MCF 10A (cell line): ENCODE results near the gene MMP17. TPM values are rescaled to one million over a fixed set of nuclear protein-coding genes. Genes with fewer than 3 reads are reported as not detected.

Experiments used
- BruUV-seq: library from RNA; stranded (reverse); fragments of 400-500 nt; replicated peaks from 2 replicates; lab custom pipeline; 2021; lab: Mats Ljungman, UMichigan
- CTCF ChIA-PET: fragments of 300-600 bp; sonication (Branson Sonifier 250); formaldehyde crosslinking; extraction: SDS; loops from one replicate; lab custom pipeline; 2021; ENCODE audit warnings: antibody characterized with exemption, inconsistent platforms; lab: Yijun Ruan, JAX
- POLR2A ChIA-PET: fragments of 300-600, 350-650 bp; sonication (Branson Sonifier 250); formaldehyde crosslinking; extraction: SDS; loops from one replicate; lab custom pipeline; 2020; ENCODE audit warnings: antibody characterized with exemption, inconsistent platforms; lab: Yijun Ruan, JAX
- DNase-seq: peaks from one replicate; pipeline ENCODE4 v3.0.0-alpha.2; 2018; ENCODE audit not compliant: unreplicated experiment
- H3K27ac Mint-ChIP-seq: one replicate; pipeline ENCODE4 v1.8.0; 2022; ENCODE audit warnings: mild to moderate bottlenecking, low read depth, mixed read lengths; ENCODE audit not compliant: unreplicated experiment
- H3K27me3 Mint-ChIP-seq: one replicate; pipeline ENCODE4 v1.8.0; 2022; ENCODE audit warnings: mixed read lengths; ENCODE audit not compliant: insufficient read depth, unreplicated experiment
- H3K36me3 Mint-ChIP-seq: one replicate; pipeline ENCODE4 v1.8.0; 2022; ENCODE audit warnings: mild to moderate bottlenecking, moderate library complexity, mixed read lengths; ENCODE audit not compliant: insufficient read depth, unreplicated experiment
- H3K4me1 Mint-ChIP-seq: one replicate; pipeline ENCODE4 v1.8.0; 2022; ENCODE audit warnings: mixed read lengths; ENCODE audit not compliant: insufficient read depth, unreplicated experiment
- H3K4me3 Mint-ChIP-seq: one replicate; pipeline ENCODE4 v1.8.0; 2022; ENCODE audit warnings: mild to moderate bottlenecking, moderate library complexity, mixed read lengths; ENCODE audit not compliant: unreplicated experiment
- H3K9me3 Mint-ChIP-seq: one replicate; pipeline ENCODE4 v1.8.0; 2022; ENCODE audit warnings: mixed read lengths; ENCODE audit not compliant: unreplicated experiment
- intact Hi-C: fragments of 100-400 bp; cut with micrococcal nuclease; formaldehyde crosslinking; loops from 2 replicates; pipeline ENCODE4 v1.14.1; 2022
- total RNA-seq: library from RNA; stranded (reverse); gene quantifications from 2 replicates; pipeline ENCODE4 v1.2.3, GENCODE V29; 2022
- TF ChIP-seq, protein P1 (sequence below): fragments of 200-600 bp; IDR thresholded peaks from one replicate; pipeline ENCODE4 v1.8.0; 2022; ENCODE audit warnings: antibody characterized with exemption, mild to moderate bottlenecking; ENCODE audit not compliant: unreplicated experiment

MMP17 gene
- total RNA-seq, 1 experiment from 2014 or later, result 5.4 TPM

- ChIA-PET POLR2A (interaction anchor here (1.4 kb wide), 1 partner anchor 28 kb away, joined by 4 read pairs; no protein-coding TSS in a partner anchor), CTCF (interaction anchor here (0.7 to 1.1 kb wide), 2 partner anchors 28 to 32 kb away, joined by 3 to 5 read pairs; no protein-coding TSS in a partner anchor)
- TF ChIP-seq, protein P1, sequence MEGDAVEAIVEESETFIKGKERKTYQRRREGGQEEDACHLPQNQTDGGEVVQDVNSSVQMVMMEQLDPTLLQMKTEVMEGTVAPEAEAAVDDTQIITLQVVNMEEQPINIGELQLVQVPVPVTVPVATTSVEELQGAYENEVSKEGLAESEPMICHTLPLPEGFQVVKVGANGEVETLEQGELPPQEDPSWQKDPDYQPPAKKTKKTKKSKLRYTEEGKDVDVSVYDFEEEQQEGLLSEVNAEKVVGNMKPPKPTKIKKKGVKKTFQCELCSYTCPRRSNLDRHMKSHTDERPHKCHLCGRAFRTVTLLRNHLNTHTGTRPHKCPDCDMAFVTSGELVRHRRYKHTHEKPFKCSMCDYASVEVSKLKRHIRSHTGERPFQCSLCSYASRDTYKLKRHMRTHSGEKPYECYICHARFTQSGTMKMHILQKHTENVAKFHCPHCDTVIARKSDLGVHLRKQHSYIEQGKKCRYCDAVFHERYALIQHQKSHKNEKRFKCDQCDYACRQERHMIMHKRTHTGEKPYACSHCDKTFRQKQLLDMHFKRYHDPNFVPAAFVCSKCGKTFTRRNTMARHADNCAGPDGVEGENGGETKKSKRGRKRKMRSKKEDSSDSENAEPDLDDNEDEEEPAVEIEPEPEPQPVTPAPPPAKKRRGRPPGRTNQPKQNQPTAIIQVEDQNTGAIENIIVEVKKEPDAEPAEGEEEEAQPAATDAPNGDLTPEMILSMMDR, result no peak
- DNase-seq, result no peak
- no peaks in the 10 kb centered on the region for H3K9me3 Mint-ChIP-seq
- intact Hi-C loops, result no loop called here
- H3K27me3 Mint-ChIP-seq, result no peaks in the 10 kb centered on the region
- H3K27ac Mint-ChIP-seq, result no peak overlapping the region
- H3K4me1 Mint-ChIP-seq, result peaks cover 17% of the 10 kb centered on the region
- H3K4me3 Mint-ChIP-seq, result no peak overlapping the region
- no peaks in the 10 kb centered on the region for H3K36me3 Mint-ChIP-seq
- BruUV-seq, result no TSS peak
Measured at GRCh38 chr12:131867891-131868675, 39.9 kb downstream of the MMP17 start.

DNA sequence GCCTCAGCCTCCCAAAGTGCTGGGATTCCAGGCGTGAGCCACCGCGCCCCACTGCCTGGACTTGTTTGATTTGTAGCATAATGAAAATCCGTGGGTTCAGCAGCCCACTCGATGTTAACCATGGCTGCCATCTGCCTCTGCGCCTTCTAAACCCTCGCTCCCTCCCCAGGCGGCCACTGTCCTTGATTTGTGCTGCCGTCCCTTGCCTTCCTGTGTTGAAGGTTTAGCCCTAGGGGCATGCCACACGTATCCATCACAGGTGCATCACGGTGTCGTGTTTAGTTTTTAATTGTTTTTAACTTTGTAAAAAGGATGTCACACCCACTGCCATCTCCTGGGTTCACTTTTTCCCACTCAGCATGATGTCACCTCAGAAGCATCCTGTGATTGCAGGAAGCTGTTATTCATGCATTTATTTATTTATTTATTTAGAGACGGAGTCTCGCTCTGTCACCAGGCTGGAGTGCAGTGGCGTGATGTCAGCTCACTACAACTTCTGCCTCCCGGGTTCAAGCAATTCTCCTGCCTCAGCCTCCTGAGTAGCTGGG, 41.8 kb downstream of the MMP17 start:
- Mint-ChIP-seq H3K36me3 (no peaks in the 10 kb centered on the region), H3K4me1 (peaks cover 12% of the 10 kb centered on the region), H3K4me3 (no peak overlapping the region), H3K27ac (no peak overlapping the region), H3K9me3 (no peaks in the 10 kb centered on the region), H3K27me3 (no peaks in the 10 kb centered on the region)
- BruUV-seq, result no TSS peak
- intact Hi-C loops, result no loop called here
- POLR2A ChIA-PET, result interaction anchor here (0.9 to 1.1 kb wide), 2 partner anchors 30 to 52 kb away, joined by 3 to 4 read pairs; no protein-coding TSS in a partner anchor
- peak; percentile 33 for DNase-seq
- TF ChIP-seq, protein P1, result no peak
- CTCF ChIA-PET, result interaction anchor here (0.7 kb wide), 1 partner anchor 9 kb away, joined by 3 read pairs; no protein-coding TSS in a partner anchor

- DNase-seq, result no peak
- Mint-ChIP-seq H3K4me3 (no peak overlapping the region), H3K9me3 (no peaks in the 10 kb centered on the region), H3K36me3 (no peaks in the 10 kb centered on the region), H3K27ac (peak overlapping the region; percentile 31), H3K4me1 (peaks cover 5% of the 10 kb centered on the region), H3K27me3 (no peaks in the 10 kb centered on the region)
- CTCF ChIA-PET, result interaction anchor here (0.7 kb wide), 1 partner anchor 317 kb away, joined by 3 read pairs; no protein-coding TSS in a partner anchor
- BruUV-seq, result no TSS peak
- intact Hi-C loops, result no loop called here
- TF ChIP-seq, protein P1, result no peak
- POLR2A ChIA-PET, result interaction anchor here (0.9 to 1.4 kb wide), 3 partner anchors 9 to 25 kb away, joined by 3 to 5 read pairs (median 3); no protein-coding TSS in a partner anchor
Measured at GRCh38 chr12:131871677-131872076, 43.5 kb downstream of the MMP17 start.
